ENCODE measurements around the gene TMEM119. TPM values are rescaled to one million over a fixed set of nuclear protein-coding genes. Genes with fewer than 3 reads are reported as not detected.

Gene TMEM119
- total and polyA plus RNA-seq, 10 of the 15 experiments (the other 5 are each of a cell fraction or from before 2014, with no cell fraction given): 0.11 to 0.44 (median 0.19) TPM; not detected in 5

DNA sequence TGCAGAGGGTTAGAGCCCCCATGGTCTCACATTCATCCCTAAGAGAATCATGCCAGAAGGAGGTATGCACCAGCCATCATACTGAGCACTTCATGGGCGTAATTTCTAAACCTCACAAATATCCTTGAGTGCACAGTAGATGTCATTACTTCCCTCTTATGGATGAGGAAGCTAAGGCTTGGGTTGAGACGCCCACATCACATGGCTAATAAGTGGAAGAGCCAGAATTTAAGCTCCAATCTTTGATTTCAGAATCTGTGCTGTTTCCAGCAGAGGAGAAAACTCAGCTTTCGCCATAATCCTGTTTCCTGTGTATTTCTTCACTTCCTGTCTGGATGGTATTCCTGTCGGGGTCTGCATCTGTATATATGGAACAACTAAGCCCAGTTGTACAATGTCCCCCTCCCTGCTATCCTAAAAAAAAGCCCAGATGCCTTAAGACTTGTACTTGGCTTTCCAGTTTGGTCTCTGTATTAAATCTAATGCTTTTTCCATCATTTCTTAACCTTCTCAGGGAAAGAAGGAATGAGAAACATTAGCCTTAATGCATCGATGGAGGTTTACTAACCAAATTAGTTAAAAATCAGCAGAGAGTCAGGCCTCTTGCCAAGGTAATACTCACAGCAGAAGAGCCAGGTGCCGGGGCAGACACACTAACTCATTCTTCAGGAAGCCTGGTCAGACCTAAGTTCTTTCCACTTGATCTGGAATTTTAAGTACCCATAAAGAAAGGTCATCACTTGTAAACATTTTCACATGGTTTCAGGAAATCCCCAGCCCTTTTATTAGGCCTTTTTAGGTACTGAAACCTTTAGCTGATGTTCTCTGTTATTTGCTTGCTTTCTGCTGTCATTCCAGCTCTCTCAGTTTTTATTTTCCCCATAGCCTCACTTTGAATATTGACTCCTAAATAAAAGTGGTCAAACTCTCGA, 30.2 kb downstream of the TMEM119 start (continued):
- TF ChIP-seq, protein P1, sequence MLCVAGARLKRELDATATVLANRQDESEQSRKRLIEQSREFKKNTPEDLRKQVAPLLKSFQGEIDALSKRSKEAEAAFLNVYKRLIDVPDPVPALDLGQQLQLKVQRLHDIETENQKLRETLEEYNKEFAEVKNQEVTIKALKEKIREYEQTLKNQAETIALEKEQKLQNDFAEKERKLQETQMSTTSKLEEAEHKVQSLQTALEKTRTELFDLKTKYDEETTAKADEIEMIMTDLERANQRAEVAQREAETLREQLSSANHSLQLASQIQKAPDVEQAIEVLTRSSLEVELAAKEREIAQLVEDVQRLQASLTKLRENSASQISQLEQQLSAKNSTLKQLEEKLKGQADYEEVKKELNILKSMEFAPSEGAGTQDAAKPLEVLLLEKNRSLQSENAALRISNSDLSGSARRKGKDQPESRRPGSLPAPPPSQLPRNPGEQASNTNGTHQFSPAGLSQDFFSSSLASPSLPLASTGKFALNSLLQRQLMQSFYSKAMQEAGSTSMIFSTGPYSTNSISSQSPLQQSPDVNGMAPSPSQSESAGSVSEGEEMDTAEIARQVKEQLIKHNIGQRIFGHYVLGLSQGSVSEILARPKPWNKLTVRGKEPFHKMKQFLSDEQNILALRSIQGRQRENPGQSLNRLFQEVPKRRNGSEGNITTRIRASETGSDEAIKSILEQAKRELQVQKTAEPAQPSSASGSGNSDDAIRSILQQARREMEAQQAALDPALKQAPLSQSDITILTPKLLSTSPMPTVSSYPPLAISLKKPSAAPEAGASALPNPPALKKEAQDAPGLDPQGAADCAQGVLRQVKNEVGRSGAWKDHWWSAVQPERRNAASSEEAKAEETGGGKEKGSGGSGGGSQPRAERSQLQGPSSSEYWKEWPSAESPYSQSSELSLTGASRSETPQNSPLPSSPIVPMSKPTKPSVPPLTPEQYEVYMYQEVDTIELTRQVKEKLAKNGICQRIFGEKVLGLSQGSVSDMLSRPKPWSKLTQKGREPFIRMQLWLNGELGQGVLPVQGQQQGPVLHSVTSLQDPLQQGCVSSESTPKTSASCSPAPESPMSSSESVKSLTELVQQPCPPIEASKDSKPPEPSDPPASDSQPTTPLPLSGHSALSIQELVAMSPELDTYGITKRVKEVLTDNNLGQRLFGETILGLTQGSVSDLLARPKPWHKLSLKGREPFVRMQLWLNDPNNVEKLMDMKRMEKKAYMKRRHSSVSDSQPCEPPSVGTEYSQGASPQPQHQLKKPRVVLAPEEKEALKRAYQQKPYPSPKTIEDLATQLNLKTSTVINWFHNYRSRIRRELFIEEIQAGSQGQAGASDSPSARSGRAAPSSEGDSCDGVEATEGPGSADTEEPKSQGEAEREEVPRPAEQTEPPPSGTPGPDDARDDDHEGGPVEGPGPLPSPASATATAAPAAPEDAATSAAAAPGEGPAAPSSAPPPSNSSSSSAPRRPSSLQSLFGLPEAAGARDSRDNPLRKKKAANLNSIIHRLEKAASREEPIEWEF (IDR thresholded peaks at IDR 0.05; ENCODE audit: insufficient replicate concordance, low read depth, low read length): peak; percentile 74
- TF ChIP-seq IKZF2 (IDR thresholded peaks at IDR 0.05) (peak; percentile 78 to 80), SMAD5 (IDR thresholded peaks at IDR 0.05; ENCODE audit: low read depth) (no peak), NR2F1 (conservative IDR thresholded peaks at IDR 0.05) (peak; percentile 81), RUNX3 (IDR thresholded peaks at IDR 0.05; ENCODE audit: low read length) (no peak), BRCA1 (IDR thresholded peaks at IDR 0.05; ENCODE audit: low read depth, low read length) (no peak), MEF2A (IDR thresholded peaks at IDR 0.05; ENCODE audit: insufficient read depth, low read depth, low read length) (0 out of 2 replicates have a peak, but pooled peaks have one; percentile 56), MEF2B (IDR thresholded peaks at IDR 0.05; ENCODE audit: partially characterized antibody, poor library complexity, severe bottlenecking) (peak; percentile 35), SPI1 (IDR thresholded peaks at IDR 0.05; ENCODE audit: borderline replicate concordance, insufficient read depth, low read depth, low read length) (peak; percentile 52; the same call in 1 of the 2 replicates), SMC3 (IDR thresholded peaks at IDR 0.05; ENCODE audit: borderline replicate concordance, low read length) (no peak), HDGF (IDR thresholded peaks at IDR 0.05) (no peak), BCL11A (IDR thresholded peaks at IDR 0.05; ENCODE audit: low read depth, low read length) (peak; percentile 76), RBBP5 (conservative IDR thresholded peaks at IDR 0.05) (no peak), TCF7 (IDR thresholded peaks at IDR 0.05; ENCODE audit: borderline replicate concordance) (no peak), ATF7 (IDR thresholded peaks at IDR 0.05; ENCODE audit: low read depth) (no peak; the same call in 1 of the 2 replicates), TARDBP (IDR thresholded peaks at IDR 0.05; ENCODE audit: borderline replicate concordance) (no peak), MTA2 (IDR thresholded peaks at IDR 0.05; ENCODE audit: low read depth) (peak; percentile 69), CREB1 (IDR thresholded peaks at IDR 0.05; ENCODE audit: low read depth) (no peak)
- TF ChIP-seq, protein P2, sequence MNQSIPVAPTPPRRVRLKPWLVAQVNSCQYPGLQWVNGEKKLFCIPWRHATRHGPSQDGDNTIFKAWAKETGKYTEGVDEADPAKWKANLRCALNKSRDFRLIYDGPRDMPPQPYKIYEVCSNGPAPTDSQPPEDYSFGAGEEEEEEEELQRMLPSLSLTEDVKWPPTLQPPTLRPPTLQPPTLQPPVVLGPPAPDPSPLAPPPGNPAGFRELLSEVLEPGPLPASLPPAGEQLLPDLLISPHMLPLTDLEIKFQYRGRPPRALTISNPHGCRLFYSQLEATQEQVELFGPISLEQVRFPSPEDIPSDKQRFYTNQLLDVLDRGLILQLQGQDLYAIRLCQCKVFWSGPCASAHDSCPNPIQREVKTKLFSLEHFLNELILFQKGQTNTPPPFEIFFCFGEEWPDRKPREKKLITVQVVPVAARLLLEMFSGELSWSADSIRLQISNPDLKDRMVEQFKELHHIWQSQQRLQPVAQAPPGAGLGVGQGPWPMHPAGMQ (IDR thresholded peaks at IDR 0.05; ENCODE audit: borderline replicate concordance): no peak
- TF ChIP-seq, protein P3, sequence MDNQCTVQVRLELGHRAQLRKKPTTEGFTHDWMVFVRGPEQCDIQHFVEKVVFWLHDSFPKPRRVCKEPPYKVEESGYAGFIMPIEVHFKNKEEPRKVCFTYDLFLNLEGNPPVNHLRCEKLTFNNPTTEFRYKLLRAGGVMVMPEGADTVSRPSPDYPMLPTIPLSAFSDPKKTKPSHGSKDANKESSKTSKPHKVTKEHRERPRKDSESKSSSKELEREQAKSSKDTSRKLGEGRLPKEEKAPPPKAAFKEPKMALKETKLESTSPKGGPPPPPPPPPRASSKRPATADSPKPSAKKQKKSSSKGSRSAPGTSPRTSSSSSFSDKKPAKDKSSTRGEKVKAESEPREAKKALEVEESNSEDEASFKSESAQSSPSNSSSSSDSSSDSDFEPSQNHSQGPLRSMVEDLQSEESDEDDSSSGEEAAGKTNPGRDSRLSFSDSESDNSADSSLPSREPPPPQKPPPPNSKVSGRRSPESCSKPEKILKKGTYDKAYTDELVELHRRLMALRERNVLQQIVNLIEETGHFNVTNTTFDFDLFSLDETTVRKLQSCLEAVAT (IDR thresholded peaks at IDR 0.05): no peak
- TF ChIP-seq, protein P4, sequence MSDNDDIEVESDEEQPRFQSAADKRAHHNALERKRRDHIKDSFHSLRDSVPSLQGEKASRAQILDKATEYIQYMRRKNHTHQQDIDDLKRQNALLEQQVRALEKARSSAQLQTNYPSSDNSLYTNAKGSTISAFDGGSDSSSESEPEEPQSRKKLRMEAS (IDR thresholded peaks at IDR 0.05; ENCODE audit: low read depth, low read length): no peak
- TF ChIP-seq, protein P5, sequence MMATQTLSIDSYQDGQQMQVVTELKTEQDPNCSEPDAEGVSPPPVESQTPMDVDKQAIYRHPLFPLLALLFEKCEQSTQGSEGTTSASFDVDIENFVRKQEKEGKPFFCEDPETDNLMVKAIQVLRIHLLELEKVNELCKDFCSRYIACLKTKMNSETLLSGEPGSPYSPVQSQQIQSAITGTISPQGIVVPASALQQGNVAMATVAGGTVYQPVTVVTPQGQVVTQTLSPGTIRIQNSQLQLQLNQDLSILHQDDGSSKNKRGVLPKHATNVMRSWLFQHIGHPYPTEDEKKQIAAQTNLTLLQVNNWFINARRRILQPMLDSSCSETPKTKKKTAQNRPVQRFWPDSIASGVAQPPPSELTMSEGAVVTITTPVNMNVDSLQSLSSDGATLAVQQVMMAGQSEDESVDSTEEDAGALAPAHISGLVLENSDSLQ (IDR thresholded peaks at IDR 0.05): peak; percentile 70

Data from GM12878 (cell line).